SK-N-SH (cell line): ENCODE data around the gene TNFRSF12A. TPM values are rescaled to one million over a fixed set of nuclear protein-coding genes. Genes with fewer than 3 reads are reported as not detected.

ENCODE experiments used
- CTCF ChIA-PET: fragments of 300-600, 350-600 bp; formaldehyde crosslinking; extraction: SDS; loops from one replicate; lab custom pipeline; 2021; lab: Yijun Ruan, JAX
- POLR2A ChIA-PET: fragments of 350-600 bp; sonication (Branson Sonifier 250); formaldehyde crosslinking; extraction: SDS; loops from one replicate; lab custom pipeline; 2020; ENCODE audit warnings: antibody characterized with exemption, inconsistent platforms; lab: Yijun Ruan, JAX
- DNase-seq: peaks from one replicate; pipeline ENCODE4 v3.0.0; 2012
- H2AFZ ChIP-seq: fragments of 200-600 bp; sonication (generic); 2 replicates; pipeline ENCODE4 v1.8.1; 2016; ENCODE audit warnings: antibody characterized with exemption, mild to moderate bottlenecking, low read depth
- H3F3A ChIP-seq: fragments of 200-600 bp; sonication (generic); replicated peaks from 2 replicates; pipeline ENCODE3; 2016; ENCODE audit warnings: antibody characterized with exemption, mild to moderate bottlenecking; ENCODE audit not compliant: insufficient read depth
- H3K27ac ChIP-seq, 2 experiments: fragments of 200-500 bp in 1 of 2; fragments of 200-600 bp in 1 of 2; sonication (Bioruptor generic) in 1 of 2; sonication (generic), shearing (Covaris generic) in 1 of 2; 2 replicates each; pipeline versions ENCODE4 v1.5.1 to v1.6.1; 2014 to 2016; ENCODE audit warnings: low read depth in 2 of 2, inconsistent platforms in 1 of 2, low read length in 1 of 2, mild to moderate bottlenecking in 1 of 2, mixed read lengths in 1 of 2
- H3K27me3 ChIP-seq: fragments of 200-600 bp; sonication (generic), shearing (Covaris generic); 2 replicates; pipeline ENCODE4 v1.6.1; 2016; ENCODE audit warnings: mixed run types; ENCODE audit not compliant: insufficient read depth
- H3K36me3 ChIP-seq, 2 experiments: fragments of 200-500 bp in 1 of 2; fragments of 200-600 bp in 1 of 2; sonication (Bioruptor generic) in 1 of 2; sonication (generic) in 1 of 2; replicated peaks in 1 of 2; 2 replicates each; pipeline versions ENCODE3 to v1.5.1; 2014 to 2016; ENCODE audit warnings: low read length in 1 of 2, mild to moderate bottlenecking in 1 of 2; ENCODE audit not compliant: insufficient read depth in 2 of 2, control insufficient read depth in 1 of 2
- H3K4me1 ChIP-seq, 2 experiments: fragments of 200-500 bp in 1 of 2; fragments of 200-600 bp in 1 of 2; sonication (Bioruptor generic) in 1 of 2; sonication (generic), shearing (Covaris generic) in 1 of 2; 2 replicates each; pipeline versions ENCODE4 v1.5.1 to v1.6.1; 2014 to 2016; ENCODE audit warnings: low read depth in 1 of 2, low read length in 1 of 2, mixed run types in 1 of 2; ENCODE audit not compliant: insufficient read depth in 2 of 2, control insufficient read depth in 1 of 2
- H3K4me2 ChIP-seq: fragments of 200-600 bp; sonication (generic), shearing (Covaris generic); 2 replicates; pipeline ENCODE4 v1.6.1; 2017; ENCODE audit warnings: mixed run types
- H3K4me3 ChIP-seq, 2 experiments: fragments of 200-500 bp in 1 of 2; fragments of 200-600 bp in 1 of 2; sonication (Bioruptor generic) in 1 of 2; sonication (generic), shearing (Covaris generic) in 1 of 2; 2 replicates each; pipeline versions ENCODE4 v1.5.1 to v1.8.1; 2014 to 2016; ENCODE audit warnings: low read depth in 2 of 2, inconsistent platforms in 1 of 2, low read length in 1 of 2, mild to moderate bottlenecking in 1 of 2, mixed read lengths in 1 of 2, moderate library complexity in 1 of 2
- H3K79me2 ChIP-seq: fragments of 200-600 bp; sonication (generic); 2 replicates; pipeline ENCODE4 v1.8.1; 2017; ENCODE audit warnings: mild to moderate bottlenecking; ENCODE audit not compliant: insufficient read depth
- H3K9ac ChIP-seq: fragments of 200-600 bp; sonication (generic); 2 replicates; pipeline ENCODE4 v1.6.1; 2017; ENCODE audit warnings: mixed run types
- H3K9me2 ChIP-seq: fragments of 200-600 bp; sonication (generic); 2 replicates; pipeline ENCODE4 v1.6.1; 2017; ENCODE audit warnings: mixed run types
- H3K9me3 ChIP-seq: fragments of 200-600 bp; sonication (generic); 2 replicates; pipeline ENCODE4 v1.6.1; 2017; ENCODE audit warnings: mixed run types, mild to moderate bottlenecking, moderate library complexity
- H4K20me1 ChIP-seq: fragments of 200-600 bp; sonication (generic); 2 replicates; pipeline ENCODE4 v1.6.1; 2017; ENCODE audit warnings: mild to moderate bottlenecking, mixed run types; ENCODE audit not compliant: insufficient read depth
- CHD2 ChIP-seq: fragments of 150-350 bp; IDR thresholded peaks from 2 replicates; pipeline ENCODE4 v1.6.1; 2018; ENCODE audit warnings: low read length; ENCODE audit not compliant: partially characterized antibody
- ELF1 ChIP-seq: IDR thresholded peaks from 2 replicates; pipeline ENCODE4 v1.4.0; 2012
- EP300 ChIP-seq, 2 experiments: IDR thresholded peaks; 2 replicates each; pipeline versions ENCODE4 v1.4.0 to v1.6.1; 2012; ENCODE audit warnings: borderline replicate concordance in 1 of 2, low read depth in 1 of 2, low read length in 1 of 2
- FOXJ3 ChIP-seq: sonication (generic); formaldehyde crosslinking; IDR thresholded peaks from 2 replicates; pipeline ENCODE4 v1.5.1; 2020; ENCODE audit warnings: mild to moderate bottlenecking, missing genetic modification reagents
- IRF3 ChIP-seq: fragments of 150-350 bp; IDR thresholded peaks from 2 replicates; pipeline ENCODE4 v1.6.1; 2016; ENCODE audit warnings: mild to moderate bottlenecking, low read depth, low read length
- MAX ChIP-seq: IDR thresholded peaks from 2 replicates; pipeline ENCODE4 v1.4.0; 2012; ENCODE audit warnings: low read depth
- MEF2A ChIP-seq: IDR thresholded peaks from 2 replicates; pipeline ENCODE4 v1.4.0; 2012; ENCODE audit warnings: low read depth, borderline replicate concordance
- MXI1 ChIP-seq: IDR thresholded peaks from 2 replicates; pipeline ENCODE4 v1.6.1; 2012; ENCODE audit warnings: mild to moderate bottlenecking, low read depth, low read length, improper control_type of control experiment
- NFIC ChIP-seq: IDR thresholded peaks from 2 replicates; pipeline ENCODE4 v1.4.0; 2012; ENCODE audit warnings: borderline replicate concordance
- NRF1 ChIP-seq: IDR thresholded peaks from 2 replicates; pipeline ENCODE4 v1.6.1; 2012; ENCODE audit warnings: low read depth, mild to moderate bottlenecking, low read length
- POLR2AphosphoS5 ChIP-seq: IDR thresholded peaks from 2 replicates; pipeline ENCODE4 v1.6.1; 2012; ENCODE audit warnings: low read depth, low read length
- RAD21 ChIP-seq: IDR thresholded peaks from 2 replicates; pipeline ENCODE4 v1.6.1; 2012; ENCODE audit warnings: mild to moderate bottlenecking, low read length
- RCOR1 ChIP-seq: fragments of 150-350 bp; IDR thresholded peaks from 2 replicates; pipeline ENCODE4 v1.6.1; 2017; ENCODE audit warnings: antibody characterized with exemption, low read length
- REST ChIP-seq: IDR thresholded peaks from 2 replicates; pipeline ENCODE4 v1.6.1; 2012; ENCODE audit warnings: mild to moderate bottlenecking, low read depth, low read length, moderate library complexity
- RXRA ChIP-seq: IDR thresholded peaks from 2 replicates; pipeline ENCODE4 v1.4.0; 2012; ENCODE audit warnings: low read depth, mild to moderate bottlenecking, borderline replicate concordance
- SIN3A ChIP-seq: IDR thresholded peaks from 2 replicates; pipeline ENCODE4 v1.6.1; 2012; ENCODE audit warnings: low read depth, mild to moderate bottlenecking, low read length, moderate library complexity, borderline replicate concordance
- TCF12 ChIP-seq: IDR thresholded peaks from 2 replicates; pipeline ENCODE4 v1.4.0; 2012
- USF2 ChIP-seq: fragments of 150-350 bp; IDR thresholded peaks from 2 replicates; pipeline ENCODE4 v1.6.1; 2017; ENCODE audit warnings: antibody characterized with exemption, low read length, low read depth, borderline replicate concordance
- WGBS: methylation state at CpG from one replicate; pipeline ENCODE4 v1.1.6; 2017; ENCODE audit warnings: low lambda C conversion rate; 5-methylcytosine and 5-hydroxymethylcytosine counted together
- polyA plus RNA-seq, 3 experiments: library from polyadenylated mRNA; depleted of rRNA; stranded (reverse); fragments of >200 nt; gene quantifications; 2 replicates each; pipeline ENCODE4 v1.2.3, GENCODE V29; 2012

Gene TNFRSF12A
- polyA plus RNA-seq, 1 of the 3 experiments (the other 2 are of a cell fraction): 374 TPM

GRCh38 chr16:2999929-3000328 lies 20.2 kb upstream of the TNFRSF12A start:
- CTCF ChIA-PET: interaction anchor here (0.6 to 1.9 kb wide), 3 partner anchors 19 to 59 kb away, joined by 3 to 6 read pairs (median 4); no protein-coding TSS in a partner anchor

GRCh38 chr16:3000540-3000939 lies 19.6 kb upstream of the TNFRSF12A start:
- CTCF ChIA-PET: interaction anchor here (1.4 to 1.9 kb wide), 2 partner anchors 19 to 31 kb away, joined by 4 to 6 read pairs; no protein-coding TSS in a partner anchor
- no peak overlapping the region for H3K4me3 ChIP-seq
- no peaks in the 10 kb centered on the region for H3K27me3 ChIP-seq
- H3K9me2 ChIP-seq: no peaks in the 10 kb centered on the region
- H3K4me1 ChIP-seq: peaks cover 0 to 3% of the 10 kb centered on the region in 2 experiments; a peak in 1 of 4 replicates
- no peaks in the 10 kb centered on the region for H3K36me3 ChIP-seq
- WGBS: 52% methylated on average over 2 of the region's 4 CpGs
- POLR2A ChIA-PET: interaction anchor here (1.4 kb wide), 1 partner anchor 20 kb away, joined by 4 read pairs; the partner anchor contains the start of gene PKMYT1
- DNase-seq: no peak
- no peaks in the 10 kb centered on the region for H4K20me1 ChIP-seq
- H3K9ac ChIP-seq: no peak overlapping the region
- H2AFZ ChIP-seq: no peak overlapping the region
- H3K27ac ChIP-seq: no peak overlapping the region
- peaks cover 6% of the 10 kb centered on the region for H3F3A ChIP-seq
- no peak overlapping the region for H3K4me2 ChIP-seq
- no peaks in the 10 kb centered on the region for H3K79me2 ChIP-seq
- no peaks in the 10 kb centered on the region for H3K9me3 ChIP-seq
- TF ChIP-seq MXI1 (no peak), POLR2AphosphoS5 (no peak), NFIC (no peak), IRF3 (no peak), CHD2 (no peak), MEF2A (no peak), USF2 (no peak), FOXJ3 (CRISPR knock-in tag) (no peak), ELF1 (no peak), SIN3A (no peak), TCF12 (no peak), RCOR1 (no peak), NRF1 (no peak), EP300 (IDR thresholded peaks at IDR 0.05; ENCODE audit: borderline replicate concordance in 1 of 2, low read depth in 1 of 2, low read length in 1 of 2) (no peak), RXRA (no peak)

More at GRCh38 chr16:2999929-3000328, 20.2 kb upstream of the TNFRSF12A start:
- Histone ChIP-seq H3K9me2 (no peaks in the 10 kb centered on the region), H3K4me3 (no peak overlapping the region), H3K27me3 (no peaks in the 10 kb centered on the region), H3K36me3 (no peaks in the 10 kb centered on the region), H3K4me1 (peaks cover 0 to 2% of the 10 kb centered on the region in 2 experiments; a peak in 1 of 4 replicates), H3K9me3 (no peaks in the 10 kb centered on the region), H2AFZ (no peak overlapping the region), H4K20me1 (no peaks in the 10 kb centered on the region), H3K27ac (no peak overlapping the region), H3K79me2 (no peaks in the 10 kb centered on the region), H3K4me2 (no peak overlapping the region), H3K9ac (no peak overlapping the region), H3F3A (peaks cover 6% of the 10 kb centered on the region)
- POLR2A ChIA-PET: interaction anchor here (1.4 kb wide), 1 partner anchor 19 kb away, joined by 4 read pairs; the partner anchor contains the start of gene PKMYT1
- no peak for DNase-seq
- 72% methylated on average over 4 of the region's 6 CpGs for WGBS
- TF ChIP-seq RAD21 (no peak), ELF1 (no peak), RCOR1 (no peak), NRF1 (no peak), REST (no peak), MAX (no peak)
